Transverse colon (tissue), 4 donors: Measurements from ENCODE around the gene ANKRD11. TPM values are rescaled to one million over a fixed set of nuclear protein-coding genes. Genes with fewer than 3 reads are reported as not detected.

ENCODE experiments used
- DNase-seq: peaks from one replicate; pipeline ENCODE4 v3.0.0-alpha.2; 2019
- H3K27ac ChIP-seq, 4 donors: fragments of 200-600 bp; sonication (generic); 2 replicates each; pipeline ENCODE4 v1.5.1; 2016 to 2018; ENCODE audit warnings: inconsistent platforms in 4 of 4
- H3K27me3 ChIP-seq: fragments of 200-600 bp; sonication (generic); 2 replicates; pipeline ENCODE4 v1.5.1; 2017; ENCODE audit warnings: inconsistent platforms
- H3K36me3 ChIP-seq, 4 donors: fragments of 200-600 bp; sonication (generic); 2 replicates each; pipeline ENCODE4 v1.5.1; 2017 to 2019; ENCODE audit warnings: inconsistent platforms in 4 of 4
- H3K4me1 ChIP-seq, 4 donors: fragments of 200-600 bp; sonication (generic); 2 replicates each; pipeline ENCODE4 v1.5.1; 2017 to 2020; ENCODE audit warnings: inconsistent platforms in 4 of 4
- H3K4me3 ChIP-seq, 4 donors: fragments of 200-600 bp; sonication (generic); 1 replicate in 1 of 4; 2 replicates in 3 of 4; pipeline versions ENCODE4 v1.5.1 to v1.6.1; 2017 to 2019; ENCODE audit warnings: inconsistent platforms in 4 of 4
- H3K9me3 ChIP-seq, 2 donors: fragments of 200-600 bp; sonication (generic); 2 replicates each; pipeline ENCODE4 v1.5.1; 2017 to 2019; ENCODE audit warnings: inconsistent platforms in 2 of 2
- EP300 ChIP-seq: sonication (generic); formaldehyde crosslinking; IDR thresholded peaks from one replicate; pipeline ENCODE4 v1.6.1; 2017; ENCODE audit warnings: antibody characterized with exemption, low read depth
- POLR2A ChIP-seq: fragments of 450-650 bp; IDR thresholded peaks from one replicate; pipeline ENCODE4 v1.6.1; 2016; ENCODE audit warnings: antibody characterized with exemption, mild to moderate bottlenecking, moderate library complexity
- POLR2AphosphoS5 ChIP-seq, 3 donors: sonication (generic); formaldehyde crosslinking; IDR thresholded peaks; one replicate each; pipeline ENCODE4 v1.6.1; 2016; ENCODE audit warnings: antibody characterized with exemption in 3 of 3
- WGBS, 2 donors: methylation state at CpG; one replicate each; pipeline ENCODE4 v1.1.5; 2018; ENCODE audit warnings: low coverage in 1 of 2; 5-methylcytosine and 5-hydroxymethylcytosine counted together
- in situ Hi-C, 4 donors: fragments of 200-750 bp; cut with MboI; loops; one replicate each; pipeline versions ENCODE4 v1.15.0 to v1.15.1; 2017; ENCODE audit warnings: low sequenced_read_pairs in 3 of 4, low pct_ligation_motif_present in 1 of 4, low pct_unique_long_range_greater_than_20kb in 1 of 4
- intact Hi-C: fragments of 100-400 bp; cut with DNase I; formaldehyde crosslinking; loops from one replicate; pipeline ENCODE4 v1.15.1; 2023; ENCODE audit warnings: low total_unique reads
- total RNA-seq, 4 donors: library from RNA; depleted of rRNA; stranded (reverse); fragments of >200 nt; gene quantifications; one replicate each; pipeline ENCODE4 v1.1.0, GENCODE V29; 2016
- TF ChIP-seq, protein P1 (sequence below), 5 experiments: fragments of 200-600 bp in 3 of 5; fragments of 450-650 bp in 2 of 5; sonication (generic) in 3 of 5; IDR thresholded peaks; 1 replicate in 2 of 5; 2 replicates in 3 of 5; pipeline ENCODE4 v1.5.1; 2016 to 2017; ENCODE audit warnings: antibody characterized with exemption in 5 of 5, inconsistent platforms in 3 of 5, mild to moderate bottlenecking in 2 of 5, moderate library complexity in 1 of 5

Gene ANKRD11
- total RNA-seq, 4 donors from 2014 or later: 109 to 281 (median 142) TPM

- no peaks in the 10 kb centered on the region for H3K9me3 ChIP-seq
- intact Hi-C loops: no loop called here
These were observed 11.9 kb upstream of the ANKRD11 start for GRCh38 chr16:89502081-89502843.

DNA sequence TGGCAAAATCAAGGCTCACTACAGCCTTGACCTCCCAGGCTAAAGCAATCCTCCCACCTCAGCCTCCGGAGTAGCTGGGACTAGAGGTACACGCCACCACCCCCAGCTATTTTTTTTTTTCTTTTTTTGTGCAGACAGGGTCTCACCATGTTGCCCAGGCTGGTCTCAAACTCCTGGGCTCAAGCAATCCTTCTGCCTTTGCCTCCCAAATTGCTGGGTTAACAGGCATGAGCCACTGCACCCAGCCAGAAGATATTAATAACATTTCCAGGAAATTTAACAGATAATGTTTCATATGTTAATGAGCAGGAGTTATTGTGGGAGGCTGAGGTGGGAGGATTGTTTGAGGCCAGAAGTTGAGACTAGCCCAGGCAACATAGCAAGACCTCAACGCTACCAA is 9.4 kb upstream of the ANKRD11 start:
- intact Hi-C loops (loop anchor here (5.0 kb wide), 1 partner anchor 262 kb away; no protein-coding TSS in a partner anchor), in situ Hi-C loops (loop anchor here in 2 of 4 donors (10.0 kb wide), 1 partner anchor 165 kb away; no protein-coding TSS in a partner anchor)
- 96 to 100% methylated on average over 2 to 3 of the region's 3 CpGs for WGBS, 2 donors
- TF ChIP-seq EP300 (no peak), POLR2AphosphoS5 (IDR thresholded peaks at IDR 0.05) (no peak), POLR2A (no peak)
- TF ChIP-seq, protein P1, sequence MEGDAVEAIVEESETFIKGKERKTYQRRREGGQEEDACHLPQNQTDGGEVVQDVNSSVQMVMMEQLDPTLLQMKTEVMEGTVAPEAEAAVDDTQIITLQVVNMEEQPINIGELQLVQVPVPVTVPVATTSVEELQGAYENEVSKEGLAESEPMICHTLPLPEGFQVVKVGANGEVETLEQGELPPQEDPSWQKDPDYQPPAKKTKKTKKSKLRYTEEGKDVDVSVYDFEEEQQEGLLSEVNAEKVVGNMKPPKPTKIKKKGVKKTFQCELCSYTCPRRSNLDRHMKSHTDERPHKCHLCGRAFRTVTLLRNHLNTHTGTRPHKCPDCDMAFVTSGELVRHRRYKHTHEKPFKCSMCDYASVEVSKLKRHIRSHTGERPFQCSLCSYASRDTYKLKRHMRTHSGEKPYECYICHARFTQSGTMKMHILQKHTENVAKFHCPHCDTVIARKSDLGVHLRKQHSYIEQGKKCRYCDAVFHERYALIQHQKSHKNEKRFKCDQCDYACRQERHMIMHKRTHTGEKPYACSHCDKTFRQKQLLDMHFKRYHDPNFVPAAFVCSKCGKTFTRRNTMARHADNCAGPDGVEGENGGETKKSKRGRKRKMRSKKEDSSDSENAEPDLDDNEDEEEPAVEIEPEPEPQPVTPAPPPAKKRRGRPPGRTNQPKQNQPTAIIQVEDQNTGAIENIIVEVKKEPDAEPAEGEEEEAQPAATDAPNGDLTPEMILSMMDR (IDR thresholded peaks at IDR 0.05): no peak
- Histone ChIP-seq H3K27me3 (no peaks in the 10 kb centered on the region), H3K4me1 (peaks cover 0 to 42% (median 25%) of the 10 kb centered on the region in 4 donors), H3K4me3 (no peak overlapping the region), H3K36me3 (no peaks in the 10 kb centered on the region), H3K9me3 (no peaks in the 10 kb centered on the region), H3K27ac (peak overlapping the region in 1 of 4 donors; percentile 66)
- DNase-seq: no peak

More at GRCh38 chr16:89502081-89502843, 11.9 kb upstream of the ANKRD11 start:
- no peaks in the 10 kb centered on the region for H3K36me3 ChIP-seq
- 28 to 49% methylated on average over 5 to 21 of the region's 21 CpGs for WGBS, 2 donors
- TF ChIP-seq POLR2AphosphoS5 (IDR thresholded peaks at IDR 0.05) (peak in 2 of 3 donors; percentile 41 to 43), EP300 (peak; percentile 54), POLR2A (no peak)
- TF ChIP-seq, protein P1 (IDR thresholded peaks at IDR 0.05): no peak
- peak; percentile 77 for DNase-seq
- H3K4me3 ChIP-seq: no peak overlapping the region
- no peaks in the 10 kb centered on the region for H3K27me3 ChIP-seq
- peaks cover 11 to 65% (median 47%) of the 10 kb centered on the region in 4 donors for H3K4me1 ChIP-seq
- in situ Hi-C loops: loop anchor here in 1 of 4 donors (10.0 kb wide), 1 partner anchor 167 kb away; no protein-coding TSS in a partner anchor
- H3K27ac ChIP-seq: peak overlapping the region; percentile 70 to 79 (median 75)

GRCh38 chr16:89498839-89499238 is 8.5 kb upstream of the ANKRD11 start:
- intact Hi-C loops: loop anchor here (5.0 kb wide), 1 partner anchor 262 kb away; no protein-coding TSS in a partner anchor
- Histone ChIP-seq H3K27me3 (no peaks in the 10 kb centered on the region), H3K9me3 (no peaks in the 10 kb centered on the region), H3K4me1 (peaks cover 0 to 33% (median 23%) of the 10 kb centered on the region in 4 donors), H3K36me3 (no peaks in the 10 kb centered on the region), H3K4me3 (no peak overlapping the region), H3K27ac (peak overlapping the region; percentile 32 to 66 (median 36))
- DNase-seq: peak; percentile 25
- TF ChIP-seq POLR2AphosphoS5 (IDR thresholded peaks at IDR 0.05) (peak; percentile 22 to 31 (median 28)), POLR2A (no peak), EP300 (no peak)
- TF ChIP-seq, protein P1 (IDR thresholded peaks at IDR 0.05): no peak
- in situ Hi-C loops: loop anchor here in 1 of 4 donors (10.0 kb wide), 1 partner anchor 164 kb away; no protein-coding TSS in a partner anchor
- 33 to 64% methylated on average over 2 to 10 of the region's 10 CpGs for WGBS, 2 donors

DNA sequence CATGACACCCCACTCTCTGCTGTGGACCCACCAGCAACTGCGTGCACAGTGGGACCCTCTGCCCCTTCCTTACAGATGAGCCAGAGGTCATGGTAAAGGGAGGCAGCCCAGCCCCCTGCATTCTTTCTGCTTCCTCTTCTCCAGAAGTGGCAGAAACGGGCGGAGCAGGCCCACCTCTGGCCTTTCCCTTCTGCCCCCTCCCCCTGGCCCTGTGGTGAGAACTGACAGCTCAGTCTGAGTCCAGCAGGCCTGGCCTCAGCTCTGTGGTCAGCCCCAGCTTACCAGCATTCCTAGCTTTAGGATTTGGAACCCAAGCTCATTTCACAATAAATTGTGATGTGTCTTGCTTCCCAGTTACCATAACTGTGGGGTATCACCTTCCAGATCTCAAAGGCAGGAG is 4.8 kb upstream of the ANKRD11 start:
- Histone ChIP-seq H3K4me1 (peaks cover 8 to 42% (median 24%) of the 10 kb centered on the region in 4 donors), H3K9me3 (no peaks in the 10 kb centered on the region), H3K27ac (no peak overlapping the region), H3K4me3 (no peak overlapping the region), H3K36me3 (no peaks in the 10 kb centered on the region), H3K27me3 (no peaks in the 10 kb centered on the region)
- WGBS, 2 donors: 75% methylated on average over 3 of the region's 3 CpGs; no CpG with 5 or more reads in 1 of the 2 donors
- no peak for DNase-seq
- in situ Hi-C loops: loop anchor here in 1 of 4 donors (10.0 kb wide), 1 partner anchor 160 kb away; no protein-coding TSS in a partner anchor
- TF ChIP-seq EP300 (no peak), POLR2A (no peak)
- TF ChIP-seq, protein P1 (IDR thresholded peaks at IDR 0.05): no peak
- intact Hi-C loops: loop anchor here (5.0 kb wide), 1 partner anchor 258 kb away; no protein-coding TSS in a partner anchor
